Endodermal cell (in vitro differentiated cells): ENCODE measurements around the gene TBC1D3K. TPM values are rescaled to one million over a fixed set of nuclear protein-coding genes. Genes with fewer than 3 reads are reported as not detected.
A peak's percentile ranks its signal among the peaks of the same experiment; 100 is the strongest.
"Not testable (repeated sequence)": the region's sequence is repeated elsewhere in the genome, so short reads cannot be mapped to it uniquely, and the experiment has no call there.

ENCODE experiments used
- DNase-seq: peaks from one replicate; pipeline ENCODE4 v3.0.0-alpha.2; 2017
- H3K27ac ChIP-seq: 2 replicates; pipeline ENCODE4 v1.5.1; 2013; ENCODE audit warnings: mild to moderate bottlenecking, low read depth, low read length, moderate library complexity
- H3K27me3 ChIP-seq: 2 replicates; pipeline ENCODE4 v1.6.1; 2013; ENCODE audit warnings: mild to moderate bottlenecking, low read length, moderate library complexity; ENCODE audit not compliant: insufficient read depth, control insufficient read depth, poor library complexity, severe bottlenecking
- H3K36me3 ChIP-seq: 2 replicates; pipeline ENCODE4 v1.7.0; 2013; ENCODE audit warnings: mild to moderate bottlenecking, low read length, moderate library complexity; ENCODE audit not compliant: control insufficient read depth, insufficient read depth
- H3K4me1 ChIP-seq: one replicate; pipeline ENCODE4 v1.7.0; 2013; ENCODE audit warnings: low read length; ENCODE audit not compliant: control insufficient read depth, insufficient read depth
- H3K4me3 ChIP-seq: 2 replicates; pipeline ENCODE4 v1.5.1; 2013; ENCODE audit warnings: mild to moderate bottlenecking, low read length, moderate library complexity
- H3K9ac ChIP-seq: 2 replicates; pipeline ENCODE4 v1.6.1; 2013; ENCODE audit warnings: mild to moderate bottlenecking, low read length, moderate library complexity; ENCODE audit not compliant: poor library complexity, severe bottlenecking; ENCODE audit errors: extremely low read depth
- H3K9me3 ChIP-seq: 2 replicates; pipeline ENCODE4 v1.6.1; 2013; ENCODE audit warnings: mild to moderate bottlenecking, low read length, moderate library complexity; ENCODE audit not compliant: control insufficient read depth
- H3K27ac Mint-ChIP-seq: 2 replicates; pipeline ENCODE4 v1.8.0; 2020; ENCODE audit warnings: mixed read lengths
- H3K27me3 Mint-ChIP-seq: 2 replicates; pipeline ENCODE4 v1.8.0; 2021; ENCODE audit warnings: mild to moderate bottlenecking, mixed read lengths; ENCODE audit not compliant: insufficient read depth
- H3K36me3 Mint-ChIP-seq: 2 replicates; pipeline ENCODE4 v1.8.0; 2020; ENCODE audit warnings: low read depth, mixed read lengths
- H3K4me1 Mint-ChIP-seq: 2 replicates; pipeline ENCODE4 v1.8.0; 2020; ENCODE audit warnings: mixed read lengths
- H3K4me3 Mint-ChIP-seq: 2 replicates; pipeline ENCODE4 v1.8.0; 2020; ENCODE audit warnings: mild to moderate bottlenecking, moderate library complexity, mixed read lengths
- H3K9me3 Mint-ChIP-seq: 2 replicates; pipeline ENCODE4 v1.8.0; 2020; ENCODE audit warnings: mild to moderate bottlenecking, mixed read lengths
- WGBS, 2 experiments: methylation state at CpG; one replicate each; pipeline versions ENCODE4 v1.1.5 to v1.1.7; 2013; ENCODE audit warnings: missing lambda C conversion rate in 2 of 2, mixed read lengths in 1 of 2; ENCODE audit not compliant: insufficient coverage in 1 of 2, insufficient read length in 1 of 2; 5-methylcytosine and 5-hydroxymethylcytosine counted together
- long read RNA-seq, 4 experiments: library from polyadenylated mRNA in 2 of 4; library from RNA in 1 of 4; library from capped mRNA in 1 of 4; stranded (forward) in 3 of 4; unstranded in 1 of 4; transcript quantifications; one replicate each; pipeline ENCODE4 v2.0.0, GENCODE V29; 2020 to 2021; ENCODE audit warnings: inconsistent platforms in 1 of 4
- polyA plus RNA-seq, 2 experiments: library from polyadenylated mRNA; stranded (reverse); fragments of 50-300 nt; gene quantifications; one replicate each; pipeline ENCODE4 v1.2.3, GENCODE V29; 2013
- total RNA-seq, 2 donors: library from RNA; stranded (reverse); fragmentation: NEBNext Ultra II Directional in 1 of 2; extraction: Animal tissue kit (Norgen Biotek cat#: 25700) in 1 of 2; gene quantifications; 2 replicates in 1 of 2; 3 replicates in 1 of 2; pipeline ENCODE4 v1.2.1, GENCODE V29; 2021
- TF ChIP-seq, protein P1 (sequence below): fragments of 200-600 bp; sonication (generic); conservative IDR thresholded peaks from 2 replicates; pipeline ENCODE4 v1.5.0; 2021; ENCODE audit warnings: antibody characterized with exemption, mild to moderate bottlenecking

The TBC1D3K gene
- not detected for total RNA-seq
- polyA plus RNA-seq (2013, experiment 1 of 2), result not detected
- not detected for polyA plus RNA-seq (2013, experiment 2 of 2)
- long read RNA-seq, experiment 1, result 0 reads
- long read RNA-seq, experiment 2, result 0 reads
- long read RNA-seq, experiment 3, result 0 reads
- long read RNA-seq, experiment 4, result 0 reads

DNA sequence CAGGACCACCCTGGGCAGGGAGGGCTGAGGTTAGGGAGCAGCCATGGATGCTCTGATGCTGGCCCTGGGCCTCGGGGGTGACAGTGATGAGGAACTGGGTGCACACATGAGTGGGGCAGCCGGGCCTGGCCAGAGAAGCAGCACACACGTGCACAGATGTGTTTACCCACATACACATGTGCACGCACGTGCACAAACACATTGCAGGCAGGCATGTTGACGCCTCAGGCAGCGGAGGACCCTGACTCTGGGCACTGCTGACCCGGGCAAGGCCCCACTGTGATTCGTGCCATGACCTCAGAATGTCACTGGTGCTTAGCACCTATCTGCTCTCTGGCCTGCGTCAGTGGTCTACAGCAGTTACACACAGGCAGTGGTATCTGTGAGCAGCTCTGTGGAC is at the start of gene TBC1D3K:
TSS of gene TBC1D3K (plus strand) at position 301 of the 400 bp plus-strand sequence. CDS start 1,585 bp downstream, outside the sequence.
- H3K27ac ChIP-seq, H3K27me3 Mint-ChIP-seq, H3K9me3 ChIP-seq, H3K4me1 Mint-ChIP-seq, H3K4me3 ChIP-seq, H3K36me3 Mint-ChIP-seq, H3K4me1 ChIP-seq, H3K27ac Mint-ChIP-seq, DNase-seq, H3K9me3 Mint-ChIP-seq, H3K9ac ChIP-seq, H3K36me3 ChIP-seq, H3K27me3 ChIP-seq, H3K4me3 Mint-ChIP-seq: not testable (repeated sequence)
- WGBS, 2 experiments, result no CpG with 5 or more reads among the region's 10 CpGs

DNA sequence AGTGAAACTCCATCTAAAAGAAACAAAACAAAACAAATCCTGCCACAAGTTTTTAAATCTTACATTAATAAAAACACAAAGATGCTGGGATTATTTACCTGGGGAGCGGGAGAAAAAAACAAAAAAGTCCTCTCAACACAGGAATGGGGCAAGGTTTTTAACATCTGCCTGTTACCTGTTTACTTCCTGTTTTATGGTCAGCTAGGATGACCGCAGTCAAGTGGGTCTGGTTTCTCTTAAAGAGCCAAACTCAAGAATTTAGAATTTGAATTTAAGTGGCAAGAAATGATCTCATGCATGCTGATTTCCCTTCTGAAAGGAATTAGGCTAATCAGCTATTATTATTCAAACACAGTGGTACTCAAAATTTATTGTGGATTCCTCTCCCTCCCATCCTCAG is 39.7 kb upstream of the TBC1D3K start:
- H3K27me3 ChIP-seq, result no peaks in the 10 kb centered on the region
- H3K27ac ChIP-seq, result no peak overlapping the region
- no peak overlapping the region for H3K4me3 ChIP-seq
- H3K36me3 Mint-ChIP-seq, result no peaks in the 10 kb centered on the region
- H3K9ac ChIP-seq, result no peak overlapping the region
- H3K4me1 Mint-ChIP-seq, result no peaks in the 10 kb centered on the region
- no peaks in the 10 kb centered on the region for H3K9me3 ChIP-seq
- peak overlapping the region; percentile 72 for H3K27ac Mint-ChIP-seq
- H3K4me3 Mint-ChIP-seq, result no peak overlapping the region
- no peak for DNase-seq
- no peaks in the 10 kb centered on the region for H3K36me3 ChIP-seq
- H3K27me3 Mint-ChIP-seq, result no peaks in the 10 kb centered on the region
- TF ChIP-seq, protein P1, sequence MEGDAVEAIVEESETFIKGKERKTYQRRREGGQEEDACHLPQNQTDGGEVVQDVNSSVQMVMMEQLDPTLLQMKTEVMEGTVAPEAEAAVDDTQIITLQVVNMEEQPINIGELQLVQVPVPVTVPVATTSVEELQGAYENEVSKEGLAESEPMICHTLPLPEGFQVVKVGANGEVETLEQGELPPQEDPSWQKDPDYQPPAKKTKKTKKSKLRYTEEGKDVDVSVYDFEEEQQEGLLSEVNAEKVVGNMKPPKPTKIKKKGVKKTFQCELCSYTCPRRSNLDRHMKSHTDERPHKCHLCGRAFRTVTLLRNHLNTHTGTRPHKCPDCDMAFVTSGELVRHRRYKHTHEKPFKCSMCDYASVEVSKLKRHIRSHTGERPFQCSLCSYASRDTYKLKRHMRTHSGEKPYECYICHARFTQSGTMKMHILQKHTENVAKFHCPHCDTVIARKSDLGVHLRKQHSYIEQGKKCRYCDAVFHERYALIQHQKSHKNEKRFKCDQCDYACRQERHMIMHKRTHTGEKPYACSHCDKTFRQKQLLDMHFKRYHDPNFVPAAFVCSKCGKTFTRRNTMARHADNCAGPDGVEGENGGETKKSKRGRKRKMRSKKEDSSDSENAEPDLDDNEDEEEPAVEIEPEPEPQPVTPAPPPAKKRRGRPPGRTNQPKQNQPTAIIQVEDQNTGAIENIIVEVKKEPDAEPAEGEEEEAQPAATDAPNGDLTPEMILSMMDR, result no peak
- no peaks in the 10 kb centered on the region for H3K4me1 ChIP-seq
- H3K9me3 Mint-ChIP-seq, result no peaks in the 10 kb centered on the region
- 88 to 92% methylated on average over 2 of the region's 2 CpGs for WGBS, 2 experiments

DNA sequence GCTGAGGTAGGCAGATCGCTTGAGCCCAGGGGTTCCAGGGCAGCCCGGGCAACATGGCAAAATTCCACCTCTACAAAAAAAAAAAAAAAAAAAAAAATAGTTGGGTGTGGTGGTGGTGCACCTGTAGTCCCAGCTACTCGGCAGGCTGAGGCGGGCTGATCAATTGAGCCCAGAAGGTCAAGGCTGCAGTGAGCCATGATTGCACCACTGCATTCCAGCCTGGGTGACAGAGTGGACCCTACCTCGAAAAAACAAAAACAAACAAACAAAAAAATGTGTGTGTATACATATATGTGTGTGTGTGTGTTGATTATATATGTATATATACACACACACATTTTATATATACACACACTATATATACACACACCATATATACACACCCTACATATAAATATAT is 39.1 kb upstream of the TBC1D3K start:
- H3K4me3 Mint-ChIP-seq, result no peak overlapping the region

More for the DNA sequence above, 39.1 kb upstream of the TBC1D3K start:
- Mint-ChIP-seq H3K36me3 (no peaks in the 10 kb centered on the region), H3K27me3 (no peaks in the 10 kb centered on the region), H3K27ac (no peak overlapping the region), H3K9me3 (no peaks in the 10 kb centered on the region), H3K4me1 (no peaks in the 10 kb centered on the region)
- H3K36me3 ChIP-seq, result no peaks in the 10 kb centered on the region
- H3K27ac ChIP-seq, result no peak overlapping the region
- H3K9me3 ChIP-seq, result no peaks in the 10 kb centered on the region
- WGBS, 2 experiments, result 93 to 100% methylated on average over 2 of the region's 5 CpGs
- H3K4me3 ChIP-seq, result no peak overlapping the region
- H3K9ac ChIP-seq, result no peak overlapping the region
- no peaks in the 10 kb centered on the region for H3K4me1 ChIP-seq
- TF ChIP-seq, protein P1, result no peak
- H3K27me3 ChIP-seq, result no peaks in the 10 kb centered on the region
- DNase-seq, result no peak
